CD4-positive, alpha-beta T cell treated with Interleukin-17A for 4 hours (primary cell): Measurements from ENCODE around the gene SNTA1.
"Not testable (repeated sequence)": the region's sequence is repeated elsewhere in the genome, so short reads cannot be mapped to it uniquely, and the experiment has no call there.

Experiments
- DNase-seq: peaks from one replicate; pipeline ENCODE4 v3.0.0-alpha.2; 2020; ENCODE audit warnings: mixed read lengths

The SNTA1 gene

GRCh38 chr20:33391722-33392415 is 51.7 kb downstream of the SNTA1 start:
- DNase-seq = no peak

- DNase-seq = not testable (repeated sequence)
These were observed 54.2 kb downstream of the SNTA1 start for GRCh38 chr20:33389326-33389725.

GRCh38 chr20:33388268-33388667 is 55.3 kb downstream of the SNTA1 start:
- DNase-seq = no peak

- peak; percentile 21 for DNase-seq
These were observed 56.4 kb downstream of the SNTA1 start for GRCh38 chr20:33387177-33387576.

GRCh38 chr20:33386673-33387072 is 56.9 kb downstream of the SNTA1 start:
- no peak for DNase-seq

- peak; percentile 13 for DNase-seq
These were observed 66.2 kb downstream of the SNTA1 start for GRCh38 chr20:33377366-33377765.

GRCh38 chr20:33373735-33374605 is 69.6 kb downstream of the SNTA1 start:
- DNase-seq = no peak

GRCh38 chr20:33372993-33373441 is 70.5 kb downstream of the SNTA1 start:
- DNase-seq = no peak

- DNase-seq = peak; percentile 73
These were observed 73.3 kb downstream of the SNTA1 start for GRCh38 chr20:33370291-33370690.

GRCh38 chr20:33362898-33363297 is 80.7 kb downstream of the SNTA1 start:
- DNase-seq = no peak

- no peak for DNase-seq
These were observed 83.9 kb downstream of the SNTA1 start for GRCh38 chr20:33359399-33360261.
